Left ventricle myocardium superior (tissue), 1 donor: ENCODE measurements around the gene OXTR. TPM values are rescaled to one million over a fixed set of nuclear protein-coding genes. Genes with fewer than 3 reads are reported as not detected.

ENCODE experiments used
- ATAC-seq: fragments of 200-7000 bp; cut with Tn5 transposase; one replicate; pipeline ENCODE4 v1.9.1; 2020; ENCODE audit warnings: mild to moderate bottlenecking, moderate library complexity
- DNase-seq: peaks from one replicate; pipeline ENCODE4 v3.0.0-alpha.2; 2020
- intact Hi-C: fragments of 100-400 bp; cut with micrococcal nuclease; formaldehyde crosslinking; loops from one replicate; pipeline ENCODE4 v1.11.0; 2022
- long read RNA-seq: library from polyadenylated mRNA; unstranded; transcript quantifications from one replicate; pipeline ENCODE4 v2.0.0, GENCODE V29; 2021
- total RNA-seq: library from RNA; stranded (reverse); fragmentation: NEBNext Ultra II Directional; extraction: Animal tissue kit (Norgen Biotek cat#: 25700); gene quantifications from one replicate; pipeline ENCODE4 v1.2.1, GENCODE V29; 2021
- donor health status: DM: no; HTN: yes; CAD: no; lungs with severe emphysema.

OXTR gene
- total RNA-seq: 0.20 TPM
- long read RNA-seq: 0 reads

DNA sequence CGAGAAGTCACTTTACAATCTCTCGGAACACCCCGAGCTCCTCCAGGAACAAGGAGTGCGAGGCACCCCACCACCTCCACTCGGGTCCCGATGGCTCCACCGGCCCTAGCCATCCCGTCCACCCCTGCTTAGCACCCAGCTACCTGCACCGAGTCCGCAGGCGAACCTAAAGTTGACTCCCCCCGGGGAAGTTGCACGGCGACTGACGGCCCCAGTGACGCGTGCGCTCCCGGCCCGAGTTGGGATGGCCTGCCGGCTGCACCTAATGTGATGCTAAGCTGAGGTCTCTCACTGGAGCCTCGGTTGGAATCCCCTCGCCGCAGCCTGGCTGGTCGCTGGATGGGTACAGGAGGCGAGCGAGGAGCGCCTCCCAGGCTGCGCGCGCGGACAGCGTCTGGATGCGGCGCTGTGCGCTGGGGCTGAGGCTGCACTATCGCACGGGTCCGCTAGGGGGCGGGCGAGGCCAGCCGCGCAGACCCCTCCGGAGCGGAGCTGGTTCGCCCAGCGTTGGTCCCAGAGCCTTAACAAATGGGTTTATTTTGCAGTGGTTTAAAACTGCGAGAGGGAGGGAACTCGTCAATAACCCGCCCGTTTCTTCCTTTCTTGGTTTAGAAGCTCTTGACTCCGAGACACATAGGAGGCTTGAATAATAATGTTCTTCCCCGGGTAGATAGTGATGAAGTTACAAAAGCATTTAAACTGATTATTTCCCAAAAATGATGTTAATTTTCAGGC, at the start of gene OXTR:
Gene OXTR (minus strand): TSS at position 526 of the 735 bp plus-strand sequence. CDS start 1,426 bp downstream, outside the sequence.
- ATAC-seq (peak; percentile 92), DNase-seq (peak; percentile 80)
- intact Hi-C loops: no loop called here

DNA sequence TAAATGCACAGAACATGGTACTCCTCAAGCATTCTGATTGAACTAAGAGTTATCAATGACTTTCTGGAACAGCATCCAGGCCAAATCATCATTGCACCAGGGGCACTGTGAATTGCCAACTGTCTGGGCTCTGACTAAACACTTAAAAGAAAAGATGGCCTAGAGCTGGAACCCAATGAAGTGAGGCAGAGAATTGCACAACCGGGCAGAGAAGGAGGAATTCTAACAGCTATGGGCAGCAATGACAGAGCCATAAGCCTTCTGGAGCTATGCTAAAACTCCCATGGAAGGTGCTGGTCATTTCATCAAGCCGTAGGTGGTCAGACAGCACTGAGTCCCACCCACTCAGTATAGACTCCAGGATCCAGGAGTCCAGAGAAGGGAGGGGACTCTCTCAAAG, 48.1 kb upstream of the OXTR start:
- DNase-seq (no peak), ATAC-seq (no peak)
- intact Hi-C loops: no loop called here

DNA sequence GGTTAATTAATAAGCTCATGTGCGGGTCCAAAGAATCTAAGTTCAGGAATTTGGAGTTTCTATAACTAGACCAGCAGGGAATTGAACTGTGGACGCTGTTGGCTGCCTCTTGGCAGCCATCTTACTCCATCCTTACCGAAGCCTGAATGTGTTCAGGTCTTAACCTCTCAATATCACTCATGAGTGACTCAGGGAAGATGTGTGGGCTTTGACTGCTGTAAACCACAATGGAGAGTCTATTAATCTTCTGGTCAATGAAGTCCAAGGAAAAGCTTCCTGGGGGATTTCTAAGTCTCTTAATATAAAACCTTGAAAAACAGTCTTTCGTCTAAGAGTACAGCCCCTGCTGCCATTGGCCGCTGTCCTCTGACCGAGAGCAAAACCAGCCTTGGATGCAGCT, 46.7 kb upstream of the OXTR start:
- no peak for ATAC-seq
- intact Hi-C loops: no loop called here
- DNase-seq: no peak

DNA sequence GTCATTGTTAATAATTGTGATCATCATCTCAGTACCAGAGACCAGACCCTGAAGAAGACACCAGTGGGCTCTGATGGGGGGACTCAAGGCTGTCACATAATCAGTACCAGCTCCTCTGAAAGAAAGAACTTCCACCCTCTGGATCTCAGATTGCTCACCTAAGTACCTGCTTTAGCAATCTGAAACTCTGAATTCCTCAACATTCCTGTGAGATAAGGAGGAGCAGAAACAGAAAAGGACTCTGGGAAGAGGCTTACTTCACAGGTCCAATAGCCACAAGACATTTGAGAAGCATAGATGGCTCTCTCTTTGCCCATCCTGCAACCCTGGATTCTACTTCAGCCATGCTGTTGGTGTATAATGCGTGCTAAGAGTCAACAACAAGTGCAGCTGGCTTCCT, 44.0 kb upstream of the OXTR start:
- no peak for ATAC-seq
- DNase-seq: no peak

DNA sequence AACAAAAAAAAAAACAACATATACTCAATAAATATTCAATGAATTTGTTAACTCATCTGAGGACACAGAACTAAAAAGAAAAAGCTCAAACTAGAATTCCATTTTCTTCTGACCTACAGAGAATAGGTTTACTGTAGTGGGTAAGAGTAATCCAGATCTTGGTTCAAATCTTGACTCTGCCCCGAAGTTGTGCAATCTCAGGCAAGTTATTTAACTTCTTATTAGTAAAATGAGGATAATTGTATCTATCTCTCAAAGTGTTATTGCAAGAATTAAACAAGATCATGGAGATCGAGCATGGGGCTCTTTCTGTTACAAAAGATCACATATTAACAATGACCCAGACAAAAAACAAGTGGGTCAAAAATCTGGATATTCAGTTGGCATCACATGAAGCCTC, 41.1 kb upstream of the OXTR start:
- DNase-seq: no peak
- no peak for ATAC-seq
- intact Hi-C loops: no loop called here

More for the DNA sequence above, 44.0 kb upstream of the OXTR start:
- intact Hi-C loops: no loop called here

DNA sequence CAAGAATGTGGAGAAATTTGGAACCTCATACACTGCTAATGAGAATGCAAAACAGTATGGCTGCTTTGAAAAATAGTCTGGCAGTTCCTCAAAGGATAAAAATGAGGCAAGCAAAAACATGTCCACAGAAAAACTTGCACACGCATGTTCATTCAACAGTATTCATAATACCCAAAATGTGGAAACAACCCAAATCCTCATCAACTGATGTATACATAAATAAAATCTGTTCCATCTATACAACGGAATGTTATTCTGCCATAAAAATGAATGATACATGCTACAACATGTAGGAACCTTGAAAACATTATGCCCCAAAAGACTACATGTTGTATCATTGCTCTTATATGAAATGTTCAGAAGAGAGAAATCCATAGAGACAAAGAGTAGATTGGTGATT, 36.4 kb upstream of the OXTR start:
- intact Hi-C loops: no loop called here
- no peak for ATAC-seq
- DNase-seq: no peak

DNA sequence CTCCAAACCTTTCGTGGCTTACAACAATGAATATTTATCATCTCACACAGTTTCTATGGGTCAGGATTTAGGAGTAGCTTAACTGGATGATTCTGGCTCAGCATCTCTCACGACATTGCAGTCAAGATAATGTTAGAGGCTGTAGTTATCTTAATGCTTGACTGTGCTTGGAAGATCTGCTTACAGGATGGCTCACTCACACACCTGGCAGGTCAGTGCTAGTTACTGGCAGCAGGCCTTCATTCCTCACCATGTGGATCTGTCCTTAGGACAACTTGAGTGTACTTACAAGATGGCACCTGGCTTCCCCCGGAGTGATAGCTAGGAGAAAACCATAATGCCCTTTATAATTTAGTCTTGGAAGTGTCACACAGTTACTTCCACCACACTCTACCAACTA, 32.8 kb upstream of the OXTR start:
- intact Hi-C loops: no loop called here
- DNase-seq: no peak
- no peak for ATAC-seq

DNA sequence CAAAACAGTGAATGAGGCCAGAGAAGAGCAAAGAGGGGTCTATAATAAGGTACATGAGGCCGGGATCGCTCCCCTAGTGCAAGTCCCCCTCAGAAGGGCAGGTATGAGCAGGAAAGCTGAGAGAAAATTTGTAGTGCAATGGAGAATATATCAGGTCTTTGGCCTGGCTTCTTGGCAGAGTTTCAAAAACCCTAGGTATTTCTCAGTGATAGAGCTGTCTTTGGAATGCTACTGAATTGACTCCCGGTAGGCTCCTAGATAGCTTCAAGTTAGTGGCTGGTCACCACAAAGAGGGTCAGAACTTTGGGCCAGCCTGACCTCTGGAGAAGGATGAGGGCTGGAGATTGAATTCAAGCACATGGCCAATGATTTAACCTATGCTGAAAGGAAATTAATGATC, 30.6 kb upstream of the OXTR start:
- intact Hi-C loops: no loop called here
- ATAC-seq (no peak), DNase-seq (no peak)

DNA sequence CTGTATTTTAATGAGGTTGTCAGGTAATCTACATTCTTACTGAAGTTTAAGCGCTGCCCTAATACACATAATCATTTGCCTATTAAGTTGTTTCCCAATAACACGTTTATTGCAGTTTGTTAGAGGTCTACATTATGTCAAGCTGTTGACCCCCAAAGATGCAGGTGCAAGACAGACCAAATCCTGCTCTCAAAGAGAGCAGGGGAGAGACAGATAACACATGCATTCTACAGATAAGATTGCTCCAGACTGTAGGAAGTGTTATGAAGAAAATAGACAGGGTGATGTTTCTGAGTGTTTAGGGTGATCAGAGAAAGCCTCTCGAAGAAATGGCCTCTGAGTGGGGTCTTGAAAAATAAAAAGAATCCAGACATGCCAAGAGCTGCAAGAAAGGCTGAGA, 24.8 kb upstream of the OXTR start:
- DNase-seq (no peak), ATAC-seq (no peak)
- intact Hi-C loops: no loop called here

DNA sequence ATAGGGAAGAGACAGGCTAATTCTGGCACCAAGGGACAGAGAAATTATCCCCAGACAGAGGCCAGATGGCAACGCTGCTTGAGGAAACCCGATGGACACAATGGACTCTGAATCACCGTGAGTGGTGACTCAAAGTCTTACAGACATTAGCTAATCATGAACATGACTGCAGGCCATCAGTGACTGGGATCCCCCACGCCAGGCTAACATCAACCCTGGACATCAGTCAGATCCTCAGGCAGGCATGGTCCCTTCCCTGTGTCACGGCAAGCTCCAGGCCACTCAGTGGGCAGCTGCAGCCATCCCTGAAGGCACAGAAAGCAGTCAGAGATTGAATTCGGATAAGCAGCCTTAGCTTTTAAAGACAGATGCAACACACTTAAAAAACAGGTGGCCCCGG, 23.8 kb upstream of the OXTR start:
- intact Hi-C loops: no loop called here
- no peak for DNase-seq
- no peak for ATAC-seq

DNA sequence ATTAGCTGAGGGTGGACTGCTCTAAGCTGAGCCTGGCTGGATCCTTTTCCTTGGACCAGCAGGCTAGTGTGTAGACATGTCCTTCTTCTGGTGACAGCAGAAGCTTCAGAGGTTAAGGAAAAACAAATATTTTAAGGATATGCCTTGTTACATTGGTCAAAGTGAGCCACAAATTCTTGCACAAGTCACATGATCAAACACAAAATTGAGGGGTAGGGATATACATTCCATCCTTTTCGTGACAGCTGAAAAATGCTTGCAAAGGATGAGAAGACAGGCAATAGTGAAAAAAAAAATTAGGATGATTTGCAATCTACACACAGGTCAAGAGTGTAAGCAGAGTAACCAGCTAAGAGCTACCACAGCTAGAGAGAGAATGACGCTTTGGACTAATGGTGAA, 21.1 kb upstream of the OXTR start:
- intact Hi-C loops: no loop called here
- no peak for DNase-seq
- no peak for ATAC-seq

DNA sequence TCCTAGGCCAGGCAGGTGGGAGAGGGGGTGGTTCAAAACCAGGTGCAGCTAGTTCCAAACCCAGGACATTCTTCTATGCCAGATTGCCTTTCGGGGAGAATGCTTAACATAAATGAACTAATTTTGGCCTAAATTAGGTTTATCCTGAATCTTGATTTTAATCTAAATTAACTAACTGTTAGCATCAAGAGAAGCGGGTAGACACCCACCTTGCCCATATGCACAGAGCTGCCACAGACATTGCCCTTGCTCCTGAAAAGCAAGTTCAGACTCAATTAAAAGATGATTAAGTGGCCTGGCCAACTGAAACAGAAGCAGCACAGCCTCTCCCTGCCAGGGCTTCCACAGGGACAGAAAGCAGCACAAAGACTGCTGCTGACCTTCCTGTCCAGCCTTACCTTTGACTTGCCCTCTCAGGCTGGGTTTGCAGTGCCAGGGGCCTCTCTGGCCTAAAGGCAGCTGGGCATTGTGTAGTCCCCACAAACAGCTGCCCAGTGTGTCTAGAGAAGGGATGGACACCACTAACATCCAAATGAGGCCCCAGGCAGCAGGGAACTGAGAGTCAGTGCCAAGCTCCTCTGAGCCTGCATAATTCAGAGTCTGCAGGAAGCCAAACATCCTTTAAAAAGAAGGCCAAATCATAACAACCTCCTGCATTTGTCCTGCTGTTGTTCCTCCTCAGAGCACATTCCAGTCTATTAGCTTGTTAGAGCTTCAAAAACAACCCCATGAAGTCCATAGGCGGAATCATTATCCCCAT, 15.4 kb upstream of the OXTR start:
- no peak for ATAC-seq
- no peak for DNase-seq
- intact Hi-C loops: no loop called here

DNA sequence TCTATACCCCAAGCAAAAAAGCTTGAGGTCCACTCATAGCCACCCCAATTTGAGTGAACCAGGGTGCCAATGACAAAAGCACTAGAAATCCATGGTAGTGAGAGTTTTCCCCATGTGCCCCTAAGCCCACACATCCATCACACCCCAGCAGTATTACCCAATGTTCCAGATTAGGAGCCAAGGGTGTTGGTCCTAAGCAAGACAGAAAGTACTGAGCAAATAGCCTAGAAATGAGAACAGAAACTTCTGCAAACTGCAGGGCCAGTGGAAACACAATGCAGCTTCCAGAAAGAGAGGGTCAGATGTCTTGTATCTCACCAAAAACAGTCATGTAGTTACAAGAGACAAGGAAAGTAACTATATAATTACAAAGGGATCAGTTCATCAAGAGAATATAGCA, 10.9 kb upstream of the OXTR start:
- ATAC-seq (no peak), DNase-seq (no peak)
- intact Hi-C loops: no loop called here

DNA sequence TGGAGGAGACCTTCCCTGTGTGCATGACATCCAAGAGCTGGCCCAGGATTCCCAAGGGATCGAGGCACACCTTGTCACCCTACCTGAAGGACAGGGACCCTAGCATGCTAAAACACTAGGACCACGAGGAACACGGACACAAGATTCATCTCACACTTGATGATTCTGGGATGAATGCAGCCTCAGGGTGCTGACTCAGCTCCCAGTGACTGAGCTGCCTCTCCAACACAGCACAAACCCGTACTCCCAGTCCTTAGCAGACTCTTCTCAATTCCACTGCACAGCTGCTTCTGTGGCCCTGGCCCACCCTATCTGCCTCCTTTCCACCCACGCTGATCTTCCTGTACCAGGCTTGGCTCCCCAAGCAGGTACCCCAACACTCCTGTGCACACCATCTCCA, 9.1 kb upstream of the OXTR start:
- DNase-seq (no peak), ATAC-seq (no peak)
- intact Hi-C loops: no loop called here

DNA sequence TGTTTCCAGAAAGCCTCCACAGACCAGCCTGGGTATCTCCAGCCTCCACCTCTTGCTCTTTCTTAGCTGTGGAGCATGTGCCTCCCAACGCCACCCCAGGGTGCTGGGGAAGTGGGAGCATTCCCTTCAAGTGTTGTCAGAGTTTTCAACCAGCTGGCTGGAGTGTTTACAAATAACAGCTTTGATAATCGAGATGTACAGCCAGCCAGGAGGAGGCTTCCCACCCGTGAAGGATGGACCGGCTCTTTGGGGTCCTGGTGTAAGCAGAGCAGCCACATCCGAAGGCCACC, 8.5 kb upstream of the OXTR start:
- intact Hi-C loops: no loop called here
- ATAC-seq: no peak

DNA sequence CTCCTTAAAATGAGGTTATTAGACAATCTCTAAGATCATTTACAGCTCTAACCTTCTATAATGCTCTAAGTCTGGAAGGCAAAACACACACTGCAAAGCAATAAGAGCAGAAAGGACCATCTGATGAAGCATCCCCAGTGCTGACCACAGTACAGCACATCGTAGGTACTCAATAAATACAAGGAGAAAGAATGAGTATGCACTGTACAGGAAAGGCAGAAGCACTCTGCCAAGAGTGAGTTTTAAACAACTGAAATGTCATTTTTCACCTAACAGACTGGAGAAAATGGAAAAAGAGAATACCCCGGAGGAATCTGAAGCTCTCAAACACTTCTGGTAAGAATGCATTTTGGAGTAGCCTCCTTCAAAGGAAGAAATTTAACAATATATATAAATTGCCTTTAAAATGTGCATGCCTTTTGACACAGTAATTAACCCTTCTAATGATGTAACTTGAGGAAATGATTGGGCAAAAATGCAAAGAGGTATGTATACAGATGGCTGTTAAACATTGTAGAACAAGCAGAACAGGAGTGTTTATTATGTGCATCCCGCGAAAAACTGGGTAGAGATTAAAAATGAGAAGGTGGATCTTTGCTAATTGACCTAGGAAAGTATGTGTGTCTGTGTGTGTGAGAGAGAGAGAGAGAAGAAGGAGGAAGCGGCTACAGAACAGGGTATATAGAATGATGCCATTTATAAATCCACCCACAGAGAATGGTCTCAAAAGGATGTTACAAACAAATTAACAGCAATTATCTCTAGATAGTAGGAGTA, 8.0 kb upstream of the OXTR start:
- ATAC-seq: no peak
- no peak for DNase-seq
- intact Hi-C loops: no loop called here

More for the DNA sequence above, 8.5 kb upstream of the OXTR start:
- DNase-seq: no peak

DNA sequence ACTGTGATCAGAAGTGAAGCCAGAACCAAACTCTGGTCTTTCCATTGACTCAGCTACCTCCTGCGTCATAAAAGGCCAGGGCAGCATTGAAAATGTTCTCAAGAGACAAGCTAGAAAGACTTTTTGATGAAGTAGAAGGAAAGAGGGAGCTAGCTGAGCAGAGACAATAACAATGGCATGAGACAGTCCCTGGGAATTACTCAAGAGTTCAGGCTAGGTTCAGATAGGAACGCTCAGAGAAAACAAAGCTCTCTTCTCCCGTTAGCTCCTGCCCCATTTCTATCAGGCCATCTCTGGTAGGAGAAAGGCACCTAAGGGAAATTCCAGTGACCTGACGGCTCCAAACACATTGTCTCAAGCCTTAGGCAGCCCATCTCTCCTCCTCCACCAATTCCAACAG, 7.0 kb upstream of the OXTR start:
- intact Hi-C loops: no loop called here
- ATAC-seq (no peak), DNase-seq (no peak)

DNA sequence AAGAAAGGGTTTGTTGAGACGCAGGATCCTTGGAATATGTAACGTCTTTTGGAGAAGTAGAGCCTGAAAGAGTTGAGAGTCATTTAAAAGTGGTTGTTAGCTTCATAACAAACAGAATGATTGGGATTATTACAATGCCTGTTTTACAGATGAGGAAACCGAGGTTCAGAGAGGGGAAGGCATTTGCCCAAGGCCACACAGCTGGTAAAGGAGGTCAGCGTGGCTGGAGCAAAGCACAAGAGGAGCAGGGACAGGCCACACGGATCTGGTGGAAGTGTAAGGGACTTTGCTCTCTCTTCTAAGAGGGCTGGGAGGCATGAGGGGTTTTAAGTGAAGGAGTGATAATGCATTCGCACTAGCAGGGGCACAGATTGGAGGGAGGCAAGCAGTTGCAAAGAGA, 6.2 kb upstream of the OXTR start:
- no peak for ATAC-seq
- DNase-seq: no peak
- intact Hi-C loops: no loop called here

DNA sequence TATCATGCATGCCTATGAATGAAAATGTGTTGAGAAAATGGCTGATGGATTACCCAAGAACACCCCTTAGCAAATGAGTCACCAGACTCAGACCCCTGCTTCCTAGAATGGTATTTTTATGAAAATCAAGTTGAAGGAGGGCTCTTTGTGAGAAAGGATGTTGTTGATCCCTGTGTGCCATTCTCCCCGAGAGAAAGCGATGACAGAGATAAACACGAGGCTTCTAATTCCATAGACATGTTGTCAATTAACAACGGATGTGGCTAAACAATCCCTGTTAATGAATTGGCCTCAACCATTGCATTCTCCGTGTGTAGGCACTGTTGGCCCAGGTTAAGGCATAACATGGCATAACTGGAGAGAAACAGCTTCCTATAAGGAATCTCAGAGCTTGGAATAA, 5.8 kb upstream of the OXTR start:
- ATAC-seq (no peak), DNase-seq (no peak)
- intact Hi-C loops: no loop called here

DNA sequence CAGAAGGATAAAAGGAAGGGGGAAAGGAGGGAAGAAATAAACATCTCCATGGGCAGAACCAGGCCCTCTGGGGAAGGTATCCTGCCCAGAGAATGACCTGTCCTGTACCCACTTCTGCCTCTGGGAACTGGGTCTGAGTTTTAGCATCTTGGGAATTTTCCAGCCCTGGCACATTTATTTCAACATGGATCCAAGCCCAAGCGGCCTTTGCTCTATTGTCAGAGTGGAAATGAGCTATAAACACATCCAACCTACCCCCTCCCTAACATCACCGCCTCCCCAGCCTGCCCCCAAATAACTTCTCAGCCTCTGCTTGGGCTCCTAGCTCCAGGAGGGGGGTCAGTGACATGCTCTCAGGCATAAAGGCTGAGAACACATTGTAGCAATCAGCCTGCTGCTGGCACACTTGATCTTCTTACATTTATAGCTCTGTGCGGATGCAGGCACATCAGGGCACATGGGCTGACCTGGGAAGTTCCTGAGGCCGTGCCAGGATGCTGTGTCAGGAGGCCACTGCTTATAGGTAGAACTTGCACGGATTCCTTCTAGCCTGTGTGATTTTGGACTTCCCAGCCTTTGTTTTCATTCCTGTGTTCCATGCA, 4.6 kb upstream of the OXTR start:
- intact Hi-C loops: no loop called here
- peak; percentile 81 for ATAC-seq
- no peak for DNase-seq
